HCT116 (cell line): ENCODE data around the gene SPATA33. TPM values are rescaled to one million over a fixed set of nuclear protein-coding genes. Genes with fewer than 3 reads are reported as not detected.

ENCODE experiments used
- ATAC-seq: fragments of 200-7000 bp; cut with Tn5 transposase; 2 replicates; pipeline ENCODE4 v1.9.1; 2020; ENCODE audit warnings: mild to moderate bottlenecking, moderate library complexity
- BruUV-seq: library from RNA; stranded (reverse); fragments of 400-500 nt; replicated peaks from 2 replicates; lab custom pipeline; 2021; lab: Mats Ljungman, UMichigan
- CTCF ChIA-PET: fragments of 300-600 bp; sonication (Branson Sonifier 250); formaldehyde crosslinking; loops from one replicate; lab custom pipeline; 2021; ENCODE audit warnings: antibody characterized with exemption; lab: Charles Lee
- POLR2A ChIA-PET: fragments of 300-600, 350-600 bp; sonication (Branson Sonifier 250); formaldehyde crosslinking; loops from one replicate; lab custom pipeline; 2021; ENCODE audit warnings: antibody characterized with exemption; lab: Charles Lee
- RAD21 ChIA-PET, 2 experiments: fragments of 300-600 bp; sonication (Branson Sonifier 250); formaldehyde crosslinking; loops; one replicate each; lab custom pipeline; 2023; ENCODE audit warnings: low total read pairs in 2 of 2; ENCODE audit not compliant: uncharacterized antibody in 2 of 2, unreplicated experiment in 2 of 2, low non-redundant PET in 1 of 2; lab: Charles Lee
- DNase-seq: peaks from one replicate; pipeline ENCODE4 v3.0.0-alpha.2; 2010; ENCODE audit warnings: low read depth, low spot score
- H2AFZ ChIP-seq: fragments of 200-600 bp; shearing (Covaris generic), sonication (generic); 2 replicates; pipeline ENCODE4 v1.6.1; 2017; ENCODE audit warnings: low read depth, mixed run types, mixed read lengths, antibody characterized with exemption, low read length; ENCODE audit not compliant: poor library complexity, severe bottlenecking
- H3K27ac ChIP-seq: 2 replicates; pipeline ENCODE4 v1.5.1; 2012; ENCODE audit warnings: low read depth, low read length
- H3K27me3 ChIP-seq: fragments of 200-600 bp; sonication (generic); 2 replicates; pipeline ENCODE4 v1.6.1; 2016; ENCODE audit warnings: mixed run types, low read length, mixed read lengths; ENCODE audit not compliant: insufficient read depth
- H3K36me3 ChIP-seq, 2 experiments: fragments of 200-500 bp in 1 of 2; fragments of 200-600 bp in 1 of 2; sonication (Bioruptor generic) in 1 of 2; sonication (generic) in 1 of 2; 2 replicates each; pipeline versions ENCODE4 v1.5.1 to v1.6.1; 2014 to 2016; ENCODE audit warnings: low read length in 2 of 2, inconsistent platforms in 1 of 2, mixed read lengths in 1 of 2, mixed run types in 1 of 2; ENCODE audit not compliant: insufficient read depth in 2 of 2, control insufficient read depth in 1 of 2
- H3K4me1 ChIP-seq, 2 experiments: fragments of 200-600 bp in 1 of 2; sonication (generic) in 1 of 2; 2 replicates each; pipeline versions ENCODE4 v1.5.1 to v1.6.1; 2012 to 2017; ENCODE audit warnings: low read length in 2 of 2, inconsistent platforms in 1 of 2, mild to moderate bottlenecking in 1 of 2, mixed read lengths in 1 of 2, mixed run types in 1 of 2, moderate library complexity in 1 of 2; ENCODE audit not compliant: insufficient read depth in 2 of 2, control insufficient read depth in 1 of 2
- H3K4me2 ChIP-seq: fragments of 200-600 bp; sonication (generic); 2 replicates; pipeline ENCODE4 v1.6.1; 2017; ENCODE audit warnings: mixed run types, low read length, mixed read lengths
- H3K4me3 ChIP-seq, 2 experiments: fragments of 200-600 bp in 1 of 2; sonication (generic) in 1 of 2; replicated peaks in 1 of 2; 2 replicates each; pipeline ENCODE4 v1.5.1; 2011 to 2016; ENCODE audit warnings: low read length in 2 of 2, control low read depth in 1 of 2, low read depth in 1 of 2, mild to moderate bottlenecking in 1 of 2, mixed read lengths in 1 of 2, mixed run types in 1 of 2
- H3K79me2 ChIP-seq: fragments of 200-600 bp; sonication (generic); 2 replicates; pipeline ENCODE4 v1.6.1; 2017; ENCODE audit warnings: mild to moderate bottlenecking, mixed run types, low read length, moderate library complexity, mixed read lengths; ENCODE audit not compliant: insufficient read depth
- H3K9ac ChIP-seq: fragments of 200-600 bp; sonication (generic); 2 replicates; pipeline ENCODE4 v1.6.1; 2016; ENCODE audit warnings: low read length, mixed read lengths
- H3K9me2 ChIP-seq: fragments of 200-600 bp; sonication (generic), shearing (Covaris generic); 2 replicates; pipeline ENCODE4 v1.6.1; 2017; ENCODE audit warnings: mixed run types, mild to moderate bottlenecking, moderate library complexity; ENCODE audit not compliant: insufficient read depth
- H3K9me3 ChIP-seq, 2 experiments: fragments of 200-500 bp in 1 of 2; fragments of 200-600 bp in 1 of 2; sonication (Bioruptor generic) in 1 of 2; sonication (generic) in 1 of 2; 2 replicates each; pipeline ENCODE4 v1.6.1; 2014 to 2017; ENCODE audit warnings: low read length in 2 of 2, mixed read lengths in 2 of 2, inconsistent platforms in 1 of 2, low read depth in 1 of 2, mild to moderate bottlenecking in 1 of 2, mixed run types in 1 of 2, moderate library complexity in 1 of 2; ENCODE audit not compliant: control insufficient read depth in 1 of 2, insufficient read depth in 1 of 2
- H4K20me1 ChIP-seq: fragments of 200-600 bp; sonication (generic), shearing (Covaris generic); 2 replicates; pipeline ENCODE4 v1.6.1; 2017; ENCODE audit warnings: mixed run types, mild to moderate bottlenecking, moderate library complexity; ENCODE audit not compliant: insufficient read depth
- CTCF ChIP-seq, 3 experiments: fragments of 200-600 bp in 1 of 3; sonication (generic) in 1 of 3; IDR thresholded peaks in 2 of 3; conservative IDR thresholded peaks in 1 of 3; 2 replicates each; pipeline ENCODE4 v1.5.1; 2012 to 2017; ENCODE audit warnings: low read depth in 2 of 3, low read length in 2 of 3, antibody characterized with exemption in 1 of 3, borderline replicate concordance in 1 of 3, control low read depth in 1 of 3, mild to moderate bottlenecking in 1 of 3, mixed read lengths in 1 of 3, mixed run types in 1 of 3, moderate library complexity in 1 of 3; ENCODE audit not compliant: insufficient read depth in 1 of 3
- POLR2AphosphoS5 ChIP-seq: IDR thresholded peaks from 2 replicates; pipeline ENCODE4 v1.6.1; 2011; ENCODE audit warnings: mild to moderate bottlenecking, low read depth, low read length, moderate library complexity
- intact Hi-C: fragments of 100-400 bp; cut with micrococcal nuclease; formaldehyde crosslinking; loops from 2 replicates; pipeline ENCODE4 v1.10.0; 2022
- total RNA-seq: library from RNA; stranded (reverse); gene quantifications from one replicate; pipeline ENCODE4 v1.2.1, GENCODE V29; 2021; ENCODE audit not compliant: unreplicated experiment

SPATA33 gene
- total RNA-seq, 1 experiment from 2014 or later, result 24.9 TPM

- H3K9ac ChIP-seq, result peak overlapping the region; percentile 85
- BruUV-seq, result TSS peak; percentile 42
Observed at GRCh38 chr16:89700649-89701424, 43.2 kb downstream of the SPATA33 start.

More at GRCh38 chr16:89700649-89701424, 43.2 kb downstream of the SPATA33 start:
- Histone ChIP-seq H3K9me3 (no peaks in the 10 kb centered on the region), H4K20me1 (peaks cover 3% of the 10 kb centered on the region; the same call in 1 of the 2 replicates), H3K27ac (peak overlapping the region; percentile 88), H3K79me2 (peaks cover 24% of the 10 kb centered on the region), H3K4me3 (peak overlapping the region; percentile 76 to 90), H3K27me3 (no peaks in the 10 kb centered on the region), H3K9me2 (no peaks in the 10 kb centered on the region), H3K4me2 (peak overlapping the region; percentile 98), H3K36me3 (peaks cover 6 to 12% of the 10 kb centered on the region in 2 experiments; a peak in 2 of 4 replicates), H2AFZ (no peak overlapping the region), H3K4me1 (peaks cover 18 to 32% of the 10 kb centered on the region in 2 experiments)
- DNase-seq (no peak), ATAC-seq (peak; percentile 32)
- CTCF ChIA-PET, result interaction anchor here (0.9 to 2.8 kb wide), 16 partner anchors 9 to 222 kb away, joined by 3 to 20 read pairs (median 5); partner anchors contain the start of genes CDK10, CHMP1A, SPATA33 and TCF25
- TF ChIP-seq CTCF (IDR thresholded peaks at IDR 0.05 in 2 of 3, conservative IDR thresholded peaks at IDR 0.05 in 1 of 3; ENCODE audit: borderline replicate concordance in 1 of 3, insufficient read depth in 1 of 3, low read depth in 2 of 3, low read length in 2 of 3) (peak in 2 of 3 experiments; percentile 34 to 43; a peak in 4 of 6 replicates), POLR2AphosphoS5 (no peak)
- POLR2A ChIA-PET, result interaction anchor here (0.6 to 2.0 kb wide), 16 partner anchors 8 to 222 kb away, joined by 3 to 7 read pairs (median 3); partner anchors contain the start of genes CDK10, CHMP1A, FANCA and SPATA33
- intact Hi-C loops, result loop anchor here (1.0 kb wide), 2 partner anchors 15 to 92 kb away; partner anchors contain the start of gene CDK10
- RAD21 ChIA-PET, result interaction anchor here in 1 of 2 experiments (0.9 to 1.2 kb wide), 2 partner anchors 20 to 22 kb away, joined by 4 read pairs; partner anchors contain the start of gene VPS9D1
